Stimulated activated CD8-positive, alpha-beta memory T cell treated with anti-CD3 and anti-CD28 coated beads, Interleukin-12 subunit alpha, Interleukin-12 subunit beta, amount 100 ng/mL, for 1 hour (primary cell): ENCODE measurements around the gene CPA4.

Source experiments
- DNase-seq: peaks from one replicate; pipeline ENCODE4 v3.0.0-alpha.2; 2020; ENCODE audit warnings: low read depth

CPA4 gene

GRCh38 chr7:130366564-130366963 is 73.6 kb downstream of the CPA4 start:
- DNase-seq: no peak

GRCh38 chr7:130367088-130367755 is 74.3 kb downstream of the CPA4 start:
- no peak for DNase-seq

GRCh38 chr7:130367836-130368746 is 75.1 kb downstream of the CPA4 start:
- no peak for DNase-seq

- no peak for DNase-seq
Observed at GRCh38 chr7:130369110-130369711, 76.2 kb downstream of the CPA4 start.

- DNase-seq: no peak
Observed at GRCh38 chr7:130369831-130370550, 77.0 kb downstream of the CPA4 start.

GRCh38 chr7:130371046-130371445 is 78.1 kb downstream of the CPA4 start:
- no peak for DNase-seq

GRCh38 chr7:130372402-130373165 is 79.6 kb downstream of the CPA4 start:
- DNase-seq: no peak
